Right atrium auricular region (tissue), 2 donors: ENCODE measurements around the gene LRRC3. TPM values are rescaled to one million over a fixed set of nuclear protein-coding genes. Genes with fewer than 3 reads are reported as not detected.

Experiments
- DNase-seq: peaks from one replicate; pipeline ENCODE4 v3.0.0-alpha.2; 2019; ENCODE audit warnings: low spot score
- H3K27ac ChIP-seq, 2 donors: fragments of 200-600 bp; sonication (generic); 1 replicate in 1 of 2; 2 replicates in 1 of 2; pipeline ENCODE4 v1.5.1; 2016 to 2019
- H3K27me3 ChIP-seq, 2 donors: fragments of 200-600 bp; sonication (generic); one replicate each; pipeline versions ENCODE4 v1.5.1 to v1.6.0; 2017 to 2019
- H3K36me3 ChIP-seq: fragments of 200-600 bp; sonication (generic); one replicate; pipeline ENCODE4 v1.5.1; 2016
- H3K4me1 ChIP-seq, 2 donors: fragments of 200-600 bp; sonication (generic); one replicate each; pipeline versions ENCODE4 v1.5.1 to v1.6.0; 2017 to 2019
- H3K4me3 ChIP-seq, 2 donors: fragments of 200-600 bp; sonication (generic); 1 replicate in 1 of 2; 2 replicates in 1 of 2; pipeline ENCODE4 v1.5.1; 2017 to 2019; ENCODE audit warnings: mild to moderate bottlenecking in 1 of 2, moderate library complexity in 1 of 2
- H3K9me3 ChIP-seq, 2 donors: fragments of 200-600 bp; sonication (generic); one replicate each; pipeline ENCODE4 v1.5.1; 2019
- CTCF ChIP-seq, 2 donors: fragments of 200-600 bp; sonication (generic); IDR thresholded peaks; one replicate each; pipeline ENCODE4 v1.5.1; 2019; ENCODE audit warnings: antibody characterized with exemption in 2 of 2
- total RNA-seq, 2 donors: library from RNA; depleted of rRNA; stranded (reverse); fragments of >200 nt; gene quantifications; one replicate each; pipeline ENCODE4 v1.1.0, GENCODE V29; 2016

LRRC3 gene
- total RNA-seq, 2 donors from 2014 or later, result 1.1 to 1.7 TPM

DNA sequence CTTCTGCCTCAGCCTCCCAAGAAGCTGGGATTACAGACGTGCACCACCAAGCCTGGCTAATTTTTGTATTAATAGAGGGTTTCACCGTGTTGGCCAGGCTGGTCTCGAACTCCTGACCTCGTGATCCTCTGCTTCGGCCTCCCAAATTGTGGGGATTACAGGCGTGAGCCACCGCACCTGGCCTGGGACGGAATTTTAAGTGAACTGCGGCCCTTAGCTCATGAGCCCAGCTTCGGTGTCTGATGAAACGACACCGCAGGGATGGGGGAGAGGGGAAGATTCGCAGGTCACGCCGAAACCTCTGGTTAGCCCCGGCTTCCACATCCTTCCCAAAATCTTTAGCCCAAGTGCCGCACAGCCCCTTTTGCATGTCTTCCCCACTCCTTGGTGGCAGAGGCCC, 39.1 kb downstream of the LRRC3 start:
- peaks cover 0 to 16% of the 10 kb centered on the region in 2 donors for H3K9me3 ChIP-seq
- DNase-seq, result no peak
- no peaks in the 10 kb centered on the region for H3K27me3 ChIP-seq
- no peaks in the 10 kb centered on the region for H3K36me3 ChIP-seq
- H3K4me1 ChIP-seq, result peaks cover 0 to 16% of the 10 kb centered on the region in 2 donors
- no peak for TF ChIP-seq CTCF (IDR thresholded peaks at IDR 0.05)
- no peak overlapping the region for H3K4me3 ChIP-seq
- H3K27ac ChIP-seq, result no peak overlapping the region

DNA sequence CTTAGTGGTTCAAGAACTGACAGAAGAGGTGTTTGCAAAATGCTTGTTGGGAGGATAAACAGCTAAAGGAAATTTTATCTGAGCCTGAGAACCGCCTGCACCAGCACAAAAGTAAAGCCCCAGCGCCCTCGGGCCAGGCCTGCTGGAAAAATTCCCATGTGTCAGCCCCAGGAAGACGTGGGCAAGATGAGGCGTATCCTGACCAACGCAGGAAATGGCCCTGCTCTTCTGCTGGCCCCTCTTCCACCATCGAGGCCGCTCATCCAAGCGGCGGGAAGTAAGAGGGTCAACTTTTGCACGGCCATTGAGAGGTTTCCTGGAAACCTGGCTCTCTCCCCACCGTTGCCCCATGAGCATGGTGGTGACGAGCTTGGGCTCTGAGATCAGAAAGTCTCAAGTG, 39.6 kb downstream of the LRRC3 start:
- Histone ChIP-seq H3K4me1 (peaks cover 0 to 16% of the 10 kb centered on the region in 2 donors), H3K4me3 (no peak overlapping the region), H3K27me3 (no peaks in the 10 kb centered on the region), H3K36me3 (no peaks in the 10 kb centered on the region), H3K9me3 (peaks cover 0 to 16% of the 10 kb centered on the region in 2 donors), H3K27ac (no peak overlapping the region)
- no peak for TF ChIP-seq CTCF (IDR thresholded peaks at IDR 0.05)
- no peak for DNase-seq

DNA sequence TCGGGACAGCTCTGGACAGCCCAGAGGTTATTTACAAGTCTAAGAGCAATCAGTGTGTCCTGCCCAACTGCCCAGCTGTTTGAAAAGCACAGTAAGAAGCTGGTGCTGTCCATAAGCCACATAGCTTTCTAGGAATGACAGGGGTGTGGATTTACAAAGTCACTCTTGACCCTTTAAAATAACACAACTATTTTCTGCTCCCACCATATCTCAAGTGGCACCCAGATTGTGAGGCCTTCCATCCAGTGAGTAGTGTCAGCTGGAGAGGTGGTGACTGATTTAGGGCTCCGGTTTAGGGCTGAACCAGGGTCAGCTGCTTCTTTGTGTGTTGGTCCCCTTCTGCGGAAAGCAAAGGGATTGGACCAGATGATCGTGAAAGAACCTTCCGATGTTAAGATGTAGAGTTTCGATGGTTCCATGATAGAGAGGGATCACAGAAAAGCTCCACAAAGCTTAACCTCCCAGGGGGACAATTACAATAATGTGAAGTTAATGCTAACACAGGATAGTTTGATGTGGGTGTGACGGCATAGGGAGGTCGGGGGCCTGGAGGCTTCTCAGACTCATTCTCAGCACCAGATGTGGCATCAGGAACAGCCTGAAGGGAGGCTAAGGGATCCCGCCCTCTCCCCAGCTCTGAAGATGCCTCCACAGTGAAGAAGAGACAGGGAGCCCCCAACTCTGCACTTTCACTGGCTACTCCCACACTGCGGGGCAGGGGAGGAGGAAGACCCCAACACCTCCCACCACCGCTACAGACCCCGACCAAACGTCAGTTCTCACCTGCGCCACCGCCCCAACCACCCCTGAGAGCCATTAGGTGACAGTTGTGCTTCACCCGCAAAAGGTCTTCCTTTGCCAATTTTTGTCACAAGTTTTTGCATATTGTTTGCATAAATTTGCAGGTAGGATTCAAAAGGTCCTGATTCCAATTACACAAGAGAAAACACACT, 40.6 kb downstream of the LRRC3 start:
- Histone ChIP-seq H3K27ac (no peak overlapping the region), H3K4me3 (no peak overlapping the region), H3K36me3 (no peaks in the 10 kb centered on the region), H3K27me3 (no peaks in the 10 kb centered on the region), H3K9me3 (peaks cover 0 to 16% of the 10 kb centered on the region in 2 donors), H3K4me1 (peaks cover 0 to 16% of the 10 kb centered on the region in 2 donors)
- DNase-seq, result no peak
- no peak for TF ChIP-seq CTCF (IDR thresholded peaks at IDR 0.05)

GRCh38 chr21:44496564-44497550, 41.5 kb downstream of the LRRC3 start:
- Histone ChIP-seq H3K4me1 (peaks cover 0 to 16% of the 10 kb centered on the region in 2 donors), H3K4me3 (no peak overlapping the region), H3K9me3 (peaks cover 0 to 16% of the 10 kb centered on the region in 2 donors), H3K27me3 (no peaks in the 10 kb centered on the region), H3K27ac (peak overlapping the region; percentile 21), H3K36me3 (no peaks in the 10 kb centered on the region)
- no peak for DNase-seq
- no peak for TF ChIP-seq CTCF (IDR thresholded peaks at IDR 0.05)

- peaks cover 0 to 16% of the 10 kb centered on the region in 2 donors for H3K4me1 ChIP-seq
- H3K9me3 ChIP-seq, result peaks cover 0 to 10% of the 10 kb centered on the region in 2 donors
- no peaks in the 10 kb centered on the region for H3K36me3 ChIP-seq
- TF ChIP-seq CTCF (IDR thresholded peaks at IDR 0.05), result no peak
- DNase-seq, result no peak
- H3K27ac ChIP-seq, result peak overlapping the region in 1 of 2 donors; percentile 21
- H3K27me3 ChIP-seq, result no peaks in the 10 kb centered on the region
- H3K4me3 ChIP-seq, result no peak overlapping the region
These were observed 42.4 kb downstream of the LRRC3 start for GRCh38 chr21:44497703-44498126.
